K562 (cell line): ENCODE measurements around the gene ANKRD13D. TPM values are rescaled to one million over a fixed set of nuclear protein-coding genes. Genes with fewer than 3 reads are reported as not detected.

Experiments
- BCLAF1 ChIP-seq, 2 experiments: fragments of 450-650 bp in 1 of 2; IDR thresholded peaks; 2 replicates each; pipeline ENCODE4 v1.6.1; 2011 to 2017; ENCODE audit warnings: low read depth in 2 of 2, antibody characterized with exemption in 1 of 2, borderline replicate concordance in 1 of 2, low read length in 1 of 2, mild to moderate bottlenecking in 1 of 2, mixed read lengths in 1 of 2; ENCODE audit not compliant: control insufficient read depth in 1 of 2
- FIP1L1 ChIP-seq: fragments of 200-400 bp; formaldehyde crosslinking; IDR thresholded peaks from 2 replicates; pipeline ENCODE4 v1.6.1; 2018; ENCODE audit warnings: mild to moderate bottlenecking, low read depth, low read length; ENCODE audit not compliant: poor library complexity, severe bottlenecking
- GTF3C2 ChIP-seq: IDR thresholded peaks from 3 replicates; pipeline ENCODE4 v1.6.1; 2011; ENCODE audit warnings: borderline replicate concordance, mild to moderate bottlenecking, moderate library complexity; ENCODE audit not compliant: insufficient read length; ENCODE audit errors: extremely low read depth
- HEY1 ChIP-seq: fragments of 250-450 bp; sonication (Bioruptor Pico); IDR thresholded peaks from 2 replicates; pipeline ENCODE4 v1.5.0; 2020; ENCODE audit warnings: mild to moderate bottlenecking, moderate library complexity, borderline replicate concordance
- HIVEP1 ChIP-seq: fragments of 250-450 bp; sonication (Bioruptor Pico); IDR thresholded peaks from 2 replicates; pipeline ENCODE4 v1.4.0; 2020; ENCODE audit warnings: mild to moderate bottlenecking
- JUN ChIP-seq, 2 experiments: sonication (generic) in 1 of 2; formaldehyde crosslinking in 1 of 2; IDR thresholded peaks; 2 replicates each; pipeline versions ENCODE4 v1.6.1 to v1.8.0; 2012 to 2022; ENCODE audit warnings: borderline replicate concordance in 2 of 2, mild to moderate bottlenecking in 2 of 2, improper control_type of control experiment in 1 of 2, low read depth in 1 of 2, low read length in 1 of 2, missing genetic modification reagents in 1 of 2
- KAT7 ChIP-seq: sonication (generic); formaldehyde crosslinking; IDR thresholded peaks from 2 replicates; pipeline ENCODE4 v1.8.0; 2022; ENCODE audit warnings: missing genetic modification reagents, mild to moderate bottlenecking, borderline replicate concordance
- MAZ ChIP-seq, 2 experiments: fragments of 450-650 bp in 1 of 2; sonication (generic) in 1 of 2; formaldehyde crosslinking; IDR thresholded peaks in 1 of 2; conservative IDR thresholded peaks in 1 of 2; 2 replicates each; pipeline versions ENCODE4 v1.4.0 to v1.5.0; 2020; ENCODE audit warnings: mild to moderate bottlenecking in 1 of 2, missing genetic modification reagents in 1 of 2
- PHB ChIP-seq: fragments of 250-450 bp; sonication (Bioruptor Pico); IDR thresholded peaks from 2 replicates; pipeline ENCODE4 v1.5.0; 2021
- POLR2AphosphoS2 ChIP-seq: IDR thresholded peaks from 2 replicates; pipeline ENCODE4 v1.6.1; 2012; ENCODE audit warnings: low read length, improper control_type of control experiment
- SAFB ChIP-seq: fragments of 200-400 bp; formaldehyde crosslinking; IDR thresholded peaks from 2 replicates; pipeline ENCODE4 v1.6.1; 2017; ENCODE audit warnings: low read depth, low read length, borderline replicate concordance
- TFAM ChIP-seq: fragments of 250-450 bp; sonication (Bioruptor Pico); conservative IDR thresholded peaks from 2 replicates; pipeline ENCODE4 v1.5.0; 2021; ENCODE audit warnings: mild to moderate bottlenecking, moderate library complexity
- UBTF ChIP-seq, 2 experiments: IDR thresholded peaks; 2 replicates each; pipeline ENCODE4 v1.6.1; 2012; ENCODE audit warnings: improper control_type of control experiment in 2 of 2, low read depth in 2 of 2, low read length in 2 of 2, borderline replicate concordance in 1 of 2
- ZBTB7A ChIP-seq: IDR thresholded peaks from 2 replicates; pipeline ENCODE4 v1.6.1; 2011; ENCODE audit warnings: low read depth, mild to moderate bottlenecking, low read length, moderate library complexity, borderline replicate concordance; ENCODE audit not compliant: control insufficient read depth
- ZC3H11A ChIP-seq: IDR thresholded peaks from 2 replicates; pipeline ENCODE4 v1.6.1; 2012; ENCODE audit warnings: low read depth, low read length, improper control_type of control experiment
- polyA plus RNA-seq, 8 experiments: library from polyadenylated mRNA; depleted of rRNA in 4 of 8; stranded (reverse) in 5 of 8; unstranded in 3 of 8; fragments of >200 nt; fragmentation: Nextera tagmentation in 2 of 8; fragmentation: Illumina TruSeq in 1 of 8; extraction: Ambion mirVana in 2 of 8; extraction: Trizol in 1 of 8; gene quantifications; 2 replicates each; pipeline versions ENCODE4 v1.2.1 to v1.2.3, GENCODE V29; 2011 to 2014; ENCODE audit warnings: inconsistent platforms in 1 of 8, missing spikeins in 1 of 8
- total RNA-seq, 7 experiments: library from RNA; depleted of rRNA in 6 of 7; stranded (reverse); fragments of >200 nt in 6 of 7; fragmentation: Illumina TruSeq in 2 of 7; extraction: Trizol in 2 of 7; gene quantifications; 2 replicates each; pipeline versions ENCODE4 v1.2.1 to v1.2.3, GENCODE V29; 2011 to 2021; ENCODE audit warnings: low replicate concordance in 1 of 7

ANKRD13D gene
- total and polyA plus RNA-seq, 9 of the 15 experiments (the other 6 are each of a cell fraction or from before 2014, with no cell fraction given) = 0.94 to 40.9 (median 22.4) TPM

GRCh38 chr11:67288198-67288451, 978 bp upstream of the ANKRD13D start (continued):
- TF ChIP-seq BCLAF1 (IDR thresholded peaks at IDR 0.05; ENCODE audit: borderline replicate concordance in 1 of 2, control insufficient read depth in 1 of 2, low read depth in 2 of 2, low read length in 1 of 2) = no peak
- TF ChIP-seq UBTF (IDR thresholded peaks at IDR 0.05; ENCODE audit: borderline replicate concordance in 1 of 2, low read depth in 2 of 2, low read length in 2 of 2) = no peak
- TF ChIP-seq KAT7 = no peak
- TF ChIP-seq ZC3H11A = no peak
- TF ChIP-seq TFAM (CRISPR knock-in tag) = no peak
- TF ChIP-seq POLR2AphosphoS2 = no peak
- no peak for TF ChIP-seq SAFB
- no peak for TF ChIP-seq GTF3C2
- TF ChIP-seq HEY1 (CRISPR knock-in tag) = no peak
- no peak for TF ChIP-seq PHB (CRISPR knock-in tag)
- peak; percentile 83; the same call in 1 of the 2 replicates for TF ChIP-seq ZBTB7A
- TF ChIP-seq FIP1L1 = no peak
- peak in 1 of 2 experiments; percentile 6; a peak in 1 of 4 replicates for TF ChIP-seq MAZ (CRISPR knock-in tag; conservative IDR thresholded peaks at IDR 0.05 in 1 of 2, IDR thresholded peaks at IDR 0.05 in 1 of 2)
- TF ChIP-seq HIVEP1 = 0 out of 2 replicates have a peak, but pooled peaks have one; percentile 39
- no peak for TF ChIP-seq JUN (IDR thresholded peaks at IDR 0.05; ENCODE audit: borderline replicate concordance, low read depth, low read length)
- peak; percentile 18; the same call in 1 of the 2 replicates for TF ChIP-seq JUN (CRISPR knock-in tag; IDR thresholded peaks at IDR 0.05; ENCODE audit: borderline replicate concordance)
- TF ChIP-seq, all 486 proteins: peak for 35
